MV-4-11 (cell line): Measurements from ENCODE around the gene BICRA.
"Not testable (repeated sequence)": the region's sequence is repeated elsewhere in the genome, so short reads cannot be mapped to it uniquely, and the experiment has no call there.

Experiments
- DNase-seq: peaks from one replicate; lab custom pipeline; 2025; lab: John Stamatoyannopoulos, UW

Gene BICRA

DNA sequence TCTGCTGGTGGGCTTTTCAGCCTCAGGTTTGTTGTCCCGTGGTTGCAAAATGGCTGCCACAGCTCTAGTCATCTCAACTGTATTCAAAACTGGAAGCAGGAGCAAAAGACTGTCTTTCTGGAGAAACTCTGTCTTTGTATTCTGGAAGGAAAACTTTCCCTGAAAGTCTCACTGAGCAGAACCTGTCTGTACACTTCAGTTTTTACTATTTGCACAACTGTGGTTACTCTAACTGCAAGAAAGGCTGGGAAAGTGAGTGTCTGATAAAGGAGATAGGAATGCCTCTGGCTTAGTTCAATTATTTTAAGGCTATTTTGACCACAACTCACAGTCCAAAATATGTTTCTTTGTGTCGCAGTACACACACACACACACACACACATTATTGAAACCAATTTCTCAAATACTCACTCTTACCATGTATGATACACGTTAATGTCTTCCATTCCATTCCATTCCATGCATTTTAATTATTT is 54.5 kb downstream of the BICRA start:
- DNase-seq: no peak

- DNase-seq: peak; percentile 90
These were observed 55.2 kb downstream of the BICRA start for GRCh38 chr19:47663911-47664771.

GRCh38 chr19:47668556-47668955 is 59.6 kb downstream of the BICRA start:
- DNase-seq: not testable (repeated sequence)

DNA sequence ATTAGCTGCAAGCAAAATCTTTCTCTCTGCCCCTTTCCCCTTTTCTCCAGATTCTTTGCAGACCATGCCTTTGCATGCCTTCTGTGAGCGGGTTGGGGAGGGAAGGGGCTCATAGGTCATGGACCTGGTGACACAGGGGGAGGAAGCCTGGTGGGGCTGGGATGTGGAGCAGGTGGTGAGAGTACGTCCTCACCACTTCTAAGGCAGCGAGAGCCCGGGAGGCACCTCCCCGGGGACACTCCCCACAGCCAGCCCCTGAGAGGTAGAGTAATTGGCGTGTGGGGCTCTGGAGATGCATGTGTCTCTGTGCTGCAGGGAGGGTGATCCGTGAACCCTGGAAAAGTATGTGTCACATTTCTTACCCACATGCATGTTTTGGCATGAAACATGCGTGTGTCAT is 61.8 kb downstream of the BICRA start:
- no peak for DNase-seq

DNA sequence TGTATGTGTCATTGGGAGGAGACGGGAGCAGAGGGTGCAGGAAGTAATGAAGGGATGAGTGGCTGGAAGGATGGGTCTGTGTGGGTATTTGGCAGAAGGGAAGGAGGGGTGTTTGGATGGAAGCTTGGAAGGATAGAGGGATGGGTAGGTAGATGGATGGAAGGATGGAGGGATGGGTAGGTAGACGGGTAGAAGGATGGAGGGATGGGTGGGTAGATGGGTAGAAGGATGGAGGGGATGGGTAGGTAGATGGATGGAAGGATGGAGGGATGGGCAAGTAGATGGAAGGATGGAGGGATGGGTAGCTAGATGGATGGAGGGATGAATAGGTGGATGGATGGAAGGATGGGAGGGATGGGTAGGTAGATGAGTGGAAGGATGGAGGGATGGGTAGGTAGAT is 62.6 kb downstream of the BICRA start:
- DNase-seq: no peak

DNA sequence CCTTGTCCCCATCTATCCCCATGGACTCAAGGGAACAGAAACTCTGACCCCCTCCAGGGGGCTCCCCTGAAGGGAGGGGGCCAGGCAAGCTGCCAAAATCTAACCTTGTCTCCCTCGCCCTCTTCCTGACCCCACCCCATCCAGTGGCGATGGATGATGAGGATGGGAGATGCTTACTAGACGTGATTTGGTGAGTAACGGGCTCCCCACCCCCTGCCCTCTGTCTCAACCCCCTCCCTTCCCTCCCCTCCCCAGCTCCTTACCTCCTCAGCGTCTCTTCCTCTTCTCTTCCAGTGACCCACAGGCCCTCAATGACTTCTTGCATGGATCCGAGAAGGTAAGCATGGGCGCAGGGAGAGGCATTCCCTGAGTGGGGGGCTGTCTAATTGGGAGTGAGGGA is 64.5 kb downstream of the BICRA start:
- DNase-seq: no peak

DNA sequence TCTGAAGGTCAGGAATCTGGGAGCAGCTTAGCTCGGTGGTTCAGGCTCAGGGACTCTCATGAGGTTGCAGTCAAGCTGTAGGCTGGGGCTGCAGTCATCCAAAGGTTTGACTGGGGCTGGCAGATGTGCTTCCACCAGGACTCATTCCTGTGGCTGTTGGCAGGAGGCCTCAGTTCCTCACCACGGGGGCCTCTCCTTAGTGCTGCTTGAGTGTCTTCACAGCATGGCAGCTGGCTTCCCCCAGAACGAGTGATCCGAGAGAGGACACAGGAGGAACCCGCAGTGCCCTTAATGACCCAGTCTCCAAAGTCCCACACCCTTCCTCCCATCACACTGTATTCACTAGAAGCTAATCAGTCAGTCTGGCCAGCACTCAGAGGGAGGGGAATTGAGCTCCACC is 65.6 kb downstream of the BICRA start:
- DNase-seq: no peak

DNA sequence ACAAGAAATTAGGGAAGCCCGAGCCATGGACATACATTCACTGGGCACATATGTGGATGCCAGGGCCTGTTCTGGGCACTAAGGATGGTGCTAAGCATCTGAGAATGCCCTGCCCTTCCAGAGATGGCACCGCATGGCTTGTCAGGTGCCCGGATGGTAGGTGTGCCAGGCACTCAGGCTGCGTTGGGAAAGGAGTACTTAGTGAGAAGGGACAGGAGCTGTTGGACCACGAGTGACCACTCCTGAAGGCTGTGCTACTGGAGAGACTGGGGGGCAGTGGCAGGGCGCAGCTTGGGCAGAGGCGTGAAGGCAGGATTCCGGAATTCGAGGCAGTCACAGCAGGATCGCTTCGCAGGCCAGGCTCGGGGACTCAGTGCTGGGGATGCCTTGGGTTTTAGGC is 66.3 kb downstream of the BICRA start:
- no peak for DNase-seq

DNA sequence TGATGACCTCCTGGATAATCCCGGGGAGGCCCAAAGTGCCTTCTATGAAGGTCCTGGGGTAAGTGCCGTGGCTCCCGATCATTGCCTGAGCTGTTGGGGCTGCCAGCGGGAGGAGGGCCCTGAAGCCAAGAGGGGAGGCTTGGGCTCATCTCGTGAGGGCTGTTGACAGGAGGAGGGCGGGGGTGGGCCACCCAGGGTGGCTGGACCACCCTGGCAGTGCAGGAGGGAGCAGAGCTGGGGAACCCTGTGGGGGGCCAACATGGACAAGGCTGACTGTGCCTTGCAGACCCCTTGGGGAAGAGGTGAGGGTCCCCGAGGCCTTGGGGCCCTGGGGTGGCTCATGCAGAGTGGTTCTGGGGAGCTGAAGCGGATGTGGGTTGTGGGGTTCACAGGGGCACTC is 66.9 kb downstream of the BICRA start:
- no peak for DNase-seq

DNA sequence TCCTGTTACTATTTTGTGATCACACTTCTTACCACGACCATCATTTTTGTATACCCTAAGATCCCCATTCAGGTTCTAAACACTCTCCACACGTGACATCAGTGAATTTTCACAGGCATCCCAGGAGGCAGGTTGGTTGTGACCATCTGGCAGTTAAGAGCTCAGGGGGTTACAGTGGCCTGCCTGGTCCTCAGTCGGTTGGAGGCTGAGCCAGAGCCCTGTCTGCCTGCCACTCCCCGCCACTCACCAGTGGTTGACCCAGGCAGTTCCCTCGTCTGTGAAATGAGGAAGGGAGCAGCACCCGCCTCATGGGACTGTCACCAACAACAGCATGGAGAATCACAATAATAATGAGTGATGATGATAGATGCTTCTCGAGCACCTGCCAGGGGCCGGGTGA is 67.9 kb downstream of the BICRA start:
- peak; percentile 45 for DNase-seq

GRCh38 chr19:47679251-47679900 is 70.4 kb downstream of the BICRA start:
- no peak for DNase-seq

- DNase-seq: no peak
These were observed 71.3 kb downstream of the BICRA start for GRCh38 chr19:47679922-47680857.

GRCh38 chr19:47680858-47681332 is 72.0 kb downstream of the BICRA start:
- no peak for DNase-seq

- DNase-seq: no peak
These were observed 72.5 kb downstream of the BICRA start for GRCh38 chr19:47681388-47681787.

GRCh38 chr19:47681936-47682335 is 73.0 kb downstream of the BICRA start:
- no peak for DNase-seq

GRCh38 chr19:47682939-47683338 is 74.0 kb downstream of the BICRA start:
- DNase-seq: no peak

GRCh38 chr19:47686679-47687450 is 77.9 kb downstream of the BICRA start:
- no peak for DNase-seq

DNA sequence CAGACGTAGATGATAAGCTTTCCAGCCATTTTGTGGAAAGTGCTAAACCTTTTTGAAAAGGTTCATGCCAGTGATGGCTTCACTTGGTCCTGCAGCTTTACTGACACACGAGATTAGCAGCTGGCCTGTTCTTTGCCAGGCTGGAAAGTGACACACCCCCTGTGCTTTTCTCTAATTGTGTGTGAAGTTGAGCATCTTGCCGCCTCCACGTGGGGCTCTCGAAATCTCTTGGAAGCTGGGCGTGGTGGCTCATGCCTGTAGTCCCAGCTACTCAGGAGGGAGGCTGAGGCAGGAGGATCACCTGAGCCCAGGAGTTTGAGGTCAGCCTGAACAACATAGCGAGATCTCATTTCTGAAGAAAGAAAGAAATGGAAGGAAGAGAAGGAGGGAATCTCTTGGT is 79.0 kb downstream of the BICRA start:
- no peak for DNase-seq

GRCh38 chr19:47691090-47691489 is 82.2 kb downstream of the BICRA start:
- no peak for DNase-seq

GRCh38 chr19:47691782-47692181 is 82.8 kb downstream of the BICRA start:
- no peak for DNase-seq

GRCh38 chr19:47693489-47693888 is 84.6 kb downstream of the BICRA start:
- no peak for DNase-seq
